Mucosa of descending colon (tissue), 3 donors: ENCODE results near the gene POM121L2. TPM values are rescaled to one million over a fixed set of nuclear protein-coding genes. Genes with fewer than 3 reads are reported as not detected.

Source experiments
- ATAC-seq: fragments of 200-7000 bp; cut with Tn5 transposase; one replicate; pipeline ENCODE4 v1.9.1; 2020; ENCODE audit warnings: mild to moderate bottlenecking, moderate library complexity
- DNase-seq, 3 donors: peaks; one replicate each; pipeline ENCODE4 v3.0.0-alpha.2; 2020
- H3K36me3 ChIP-seq: fragments of 200-600 bp; one replicate; pipeline ENCODE4 v1.8.0; 2021; ENCODE audit warnings: low read depth, mild to moderate bottlenecking
- H3K4me1 ChIP-seq: fragments of 200-600 bp; one replicate; pipeline ENCODE4 v1.8.0; 2021; ENCODE audit warnings: low read depth, mild to moderate bottlenecking
- H3K4me3 ChIP-seq: fragments of 200-600 bp; one replicate; pipeline ENCODE4 v1.8.0; 2021; ENCODE audit warnings: mild to moderate bottlenecking
- H3K9me3 ChIP-seq: fragments of 200-600 bp; one replicate; pipeline ENCODE4 v1.8.0; 2021; ENCODE audit warnings: mild to moderate bottlenecking
- CTCF ChIP-seq: fragments of 200-600 bp; IDR thresholded peaks from one replicate; pipeline ENCODE4 v1.8.0; 2022; ENCODE audit warnings: antibody characterized with exemption, mild to moderate bottlenecking
- intact Hi-C, 2 donors: fragments of 100-400 bp; cut with DNase I in 1 of 2; cut with micrococcal nuclease in 1 of 2; formaldehyde crosslinking; loops; one replicate each; pipeline versions ENCODE4 v1.11.0 to v1.11.1; 2022; cut with DNase I, micrococcal nuclease
- total RNA-seq, 3 donors: library from RNA; stranded (reverse); fragmentation: NEBNext Ultra II Directional in 2 of 3; extraction: Animal tissue kit (Norgen Biotek cat#: 25700) in 2 of 3; gene quantifications; one replicate each; pipeline versions ENCODE4 v1.2.1 to v1.2.4, GENCODE V29; 2021 to 2023
- donor health status: DM: no; HTN: no; CAD: no; lungs with moderate emphysema.
- donor health status: DM: no; HTN: no; CAD: no.
- donor health status: DM: no; HTN: yes; CAD: no.

Gene POM121L2
- total RNA-seq, 3 donors from 2014 or later, result 0.09 to 0.14 TPM; not detected in 1

GRCh38 chr6:27318973-27319372 lies 6.9 kb upstream of the POM121L2 start:
- Histone ChIP-seq H3K36me3 (no peaks in the 10 kb centered on the region), H3K4me3 (no peak overlapping the region), H3K4me1 (no peaks in the 10 kb centered on the region), H3K9me3 (no peaks in the 10 kb centered on the region)
- DNase-seq (no peak), ATAC-seq (no peak)
- no peak for TF ChIP-seq CTCF
- intact Hi-C loops, result no loop called here

- intact Hi-C loops, result no loop called here
- ATAC-seq (no peak), DNase-seq (no peak)
- Histone ChIP-seq H3K9me3 (no peaks in the 10 kb centered on the region), H3K4me1 (peaks cover 7% of the 10 kb centered on the region), H3K36me3 (no peaks in the 10 kb centered on the region), H3K4me3 (no peak overlapping the region)
- no peak for TF ChIP-seq CTCF
Measured at GRCh38 chr6:27314046-27314445, 2.0 kb upstream of the POM121L2 start.

GRCh38 chr6:27312950-27313271 lies 838 bp upstream of the POM121L2 start:
- ATAC-seq (no peak), DNase-seq (no peak)
- Histone ChIP-seq H3K4me1 (peaks cover 7% of the 10 kb centered on the region), H3K9me3 (no peaks in the 10 kb centered on the region), H3K4me3 (no peak overlapping the region), H3K36me3 (no peaks in the 10 kb centered on the region)
- intact Hi-C loops, result no loop called here
- no peak for TF ChIP-seq CTCF

GRCh38 chr6:27311806-27312145 lies 297 bp downstream of the POM121L2 start:
- no peak for ATAC-seq
- intact Hi-C loops, result no loop called here
- no peak for DNase-seq
- Histone ChIP-seq H3K9me3 (no peaks in the 10 kb centered on the region), H3K4me3 (no peak overlapping the region), H3K36me3 (no peaks in the 10 kb centered on the region), H3K4me1 (peaks cover 7% of the 10 kb centered on the region)
- TF ChIP-seq CTCF, result no peak

GRCh38 chr6:27303613-27304272 lies 8.3 kb downstream of the POM121L2 start:
- no peak for TF ChIP-seq CTCF
- Histone ChIP-seq H3K4me1 (no peaks in the 10 kb centered on the region), H3K9me3 (no peaks in the 10 kb centered on the region), H3K36me3 (no peaks in the 10 kb centered on the region), H3K4me3 (no peak overlapping the region)
- ATAC-seq (no peak), DNase-seq (no peak)
- intact Hi-C loops, result no loop called here
